Ovary (tissue), 3 donors: ENCODE results near the gene ARHGEF12.

ENCODE experiments used
- POLR2A ChIP-seq: fragments of 450-650 bp; IDR thresholded peaks from one replicate; pipeline ENCODE4 v1.6.1; 2017; ENCODE audit warnings: antibody characterized with exemption, mild to moderate bottlenecking, moderate library complexity
- TF ChIP-seq, protein P1 (sequence below), 3 donors: fragments of 450-650 bp in 2 of 3; fragments of 200-600 bp in 1 of 3; IDR thresholded peaks; one replicate each; pipeline versions ENCODE4 v1.5.1 to v1.8.0; 2016 to 2022; ENCODE audit warnings: antibody characterized with exemption in 3 of 3, mild to moderate bottlenecking in 1 of 3
- donor health status: DM: no; HTN: no; CAD: no.

DNA sequence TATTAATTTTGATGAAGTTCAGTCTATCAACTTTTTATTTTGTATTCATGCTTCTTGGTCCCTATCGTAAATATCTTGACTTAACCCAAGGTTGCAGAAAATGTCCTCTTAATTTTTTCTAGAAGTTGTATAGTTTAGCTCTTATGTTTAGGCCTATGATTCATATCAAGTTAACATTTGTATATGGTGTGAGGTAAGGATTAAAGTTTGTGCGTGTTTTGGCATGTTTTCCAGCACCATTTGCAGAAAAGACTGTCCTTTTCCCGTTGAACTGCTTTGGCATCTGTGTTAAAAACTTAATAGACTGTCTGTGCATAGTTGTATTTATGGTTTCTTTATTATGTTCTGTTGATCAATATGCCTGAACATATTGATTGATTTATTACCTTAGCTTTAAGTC, 42.3 kb downstream of the ARHGEF12 start:
- TF ChIP-seq, protein P1, sequence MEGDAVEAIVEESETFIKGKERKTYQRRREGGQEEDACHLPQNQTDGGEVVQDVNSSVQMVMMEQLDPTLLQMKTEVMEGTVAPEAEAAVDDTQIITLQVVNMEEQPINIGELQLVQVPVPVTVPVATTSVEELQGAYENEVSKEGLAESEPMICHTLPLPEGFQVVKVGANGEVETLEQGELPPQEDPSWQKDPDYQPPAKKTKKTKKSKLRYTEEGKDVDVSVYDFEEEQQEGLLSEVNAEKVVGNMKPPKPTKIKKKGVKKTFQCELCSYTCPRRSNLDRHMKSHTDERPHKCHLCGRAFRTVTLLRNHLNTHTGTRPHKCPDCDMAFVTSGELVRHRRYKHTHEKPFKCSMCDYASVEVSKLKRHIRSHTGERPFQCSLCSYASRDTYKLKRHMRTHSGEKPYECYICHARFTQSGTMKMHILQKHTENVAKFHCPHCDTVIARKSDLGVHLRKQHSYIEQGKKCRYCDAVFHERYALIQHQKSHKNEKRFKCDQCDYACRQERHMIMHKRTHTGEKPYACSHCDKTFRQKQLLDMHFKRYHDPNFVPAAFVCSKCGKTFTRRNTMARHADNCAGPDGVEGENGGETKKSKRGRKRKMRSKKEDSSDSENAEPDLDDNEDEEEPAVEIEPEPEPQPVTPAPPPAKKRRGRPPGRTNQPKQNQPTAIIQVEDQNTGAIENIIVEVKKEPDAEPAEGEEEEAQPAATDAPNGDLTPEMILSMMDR (IDR thresholded peaks at IDR 0.05): no peak
- TF ChIP-seq POLR2A: no peak
